AG04450 (cell line): ENCODE results near the gene ALDH3B2. TPM values are rescaled to one million over a fixed set of nuclear protein-coding genes. Genes with fewer than 3 reads are reported as not detected.

Experiments
- CTCF ChIA-PET: fragments of 300-600, 350-600 bp; formaldehyde crosslinking; extraction: SDS; loops from one replicate; lab custom pipeline; 2022; ENCODE audit warnings: antibody characterized with exemption, inconsistent platforms; lab: Charles Lee
- POLR2A ChIA-PET: fragments of 350-600 bp; formaldehyde crosslinking; extraction: SDS; loops from one replicate; lab custom pipeline; 2021; ENCODE audit warnings: antibody characterized with exemption, inconsistent platforms; lab: Yijun Ruan, JAX
- DNase-seq: peaks from one replicate; pipeline ENCODE4 v3.0.0-alpha.2; 2011; ENCODE audit warnings: low read depth, low spot score
- H3K27ac ChIP-seq: one replicate; pipeline ENCODE4 v1.5.1; 2012; ENCODE audit warnings: low read depth, low read length, control low read depth
- H3K27me3 ChIP-seq: one replicate; pipeline ENCODE4 v1.6.0; 2012; ENCODE audit warnings: low read length; ENCODE audit not compliant: control insufficient read depth, insufficient read depth
- H3K4me3 ChIP-seq: 2 replicates; pipeline ENCODE4 v1.5.1; 2011; ENCODE audit warnings: mild to moderate bottlenecking, low read depth, low read length, control low read depth
- H3K9me3 ChIP-seq: 2 replicates; pipeline ENCODE4 v1.5.1; 2012; ENCODE audit warnings: low read length; ENCODE audit not compliant: control insufficient read depth, insufficient read depth
- polyA plus RNA-seq: library from polyadenylated mRNA; depleted of rRNA; stranded (reverse); fragments of >200 nt; gene quantifications from 2 replicates; pipeline ENCODE4 v1.2.3, GENCODE V29; 2011
- TF ChIP-seq, protein P1 (sequence below): IDR thresholded peaks from 2 replicates; pipeline ENCODE4 v1.5.1; 2011; ENCODE audit warnings: low read depth, low read length, control low read depth, inconsistent platforms

Gene ALDH3B2
- polyA plus RNA-seq, 1 experiment: not detected

DNA sequence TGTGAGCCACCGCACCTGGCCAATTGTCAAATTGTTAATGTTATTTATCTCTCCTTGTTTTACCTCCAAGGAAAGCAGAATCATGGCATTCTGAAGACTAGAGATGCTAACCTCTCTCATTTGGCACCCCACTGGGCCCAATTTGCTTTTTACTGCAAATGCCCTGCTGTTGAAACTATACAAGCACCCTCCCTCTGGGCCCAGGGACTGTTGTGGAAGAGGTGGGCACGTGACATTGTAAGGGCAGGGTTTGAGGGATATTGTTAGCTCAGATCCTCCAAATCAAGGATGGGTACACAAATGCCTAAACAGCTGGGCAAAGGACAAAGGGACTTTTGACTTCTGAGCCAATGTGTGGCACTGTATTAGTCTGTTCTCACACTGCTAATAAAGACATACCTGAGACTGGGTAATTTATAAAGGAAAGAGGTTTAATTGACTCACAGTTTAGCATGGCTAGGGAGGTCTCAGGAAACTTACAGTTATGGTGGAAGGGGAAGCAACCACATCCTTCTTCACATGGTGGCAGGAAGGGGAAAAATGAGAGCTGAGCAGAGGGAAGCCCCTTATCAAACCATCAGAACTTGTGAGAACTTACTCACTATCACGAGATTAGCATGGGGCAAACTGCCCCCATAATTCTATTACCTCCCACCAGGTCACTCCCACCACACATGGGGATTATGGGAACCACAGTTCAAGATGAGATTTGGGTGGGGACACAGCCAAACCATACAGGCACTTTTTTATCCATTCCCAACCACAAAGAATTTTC is 6.5 kb upstream of the ALDH3B2 start:
- no peak overlapping the region for H3K27ac ChIP-seq
- no peak for DNase-seq
- POLR2A ChIA-PET: no interaction called here
- peaks cover 10% of the 10 kb centered on the region for H3K27me3 ChIP-seq
- TF ChIP-seq, protein P1, sequence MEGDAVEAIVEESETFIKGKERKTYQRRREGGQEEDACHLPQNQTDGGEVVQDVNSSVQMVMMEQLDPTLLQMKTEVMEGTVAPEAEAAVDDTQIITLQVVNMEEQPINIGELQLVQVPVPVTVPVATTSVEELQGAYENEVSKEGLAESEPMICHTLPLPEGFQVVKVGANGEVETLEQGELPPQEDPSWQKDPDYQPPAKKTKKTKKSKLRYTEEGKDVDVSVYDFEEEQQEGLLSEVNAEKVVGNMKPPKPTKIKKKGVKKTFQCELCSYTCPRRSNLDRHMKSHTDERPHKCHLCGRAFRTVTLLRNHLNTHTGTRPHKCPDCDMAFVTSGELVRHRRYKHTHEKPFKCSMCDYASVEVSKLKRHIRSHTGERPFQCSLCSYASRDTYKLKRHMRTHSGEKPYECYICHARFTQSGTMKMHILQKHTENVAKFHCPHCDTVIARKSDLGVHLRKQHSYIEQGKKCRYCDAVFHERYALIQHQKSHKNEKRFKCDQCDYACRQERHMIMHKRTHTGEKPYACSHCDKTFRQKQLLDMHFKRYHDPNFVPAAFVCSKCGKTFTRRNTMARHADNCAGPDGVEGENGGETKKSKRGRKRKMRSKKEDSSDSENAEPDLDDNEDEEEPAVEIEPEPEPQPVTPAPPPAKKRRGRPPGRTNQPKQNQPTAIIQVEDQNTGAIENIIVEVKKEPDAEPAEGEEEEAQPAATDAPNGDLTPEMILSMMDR: no peak
- H3K9me3 ChIP-seq: no peaks in the 10 kb centered on the region; the same call in 1 of the 2 replicates
- CTCF ChIA-PET: no interaction called here
- H3K4me3 ChIP-seq: no peak overlapping the region

DNA sequence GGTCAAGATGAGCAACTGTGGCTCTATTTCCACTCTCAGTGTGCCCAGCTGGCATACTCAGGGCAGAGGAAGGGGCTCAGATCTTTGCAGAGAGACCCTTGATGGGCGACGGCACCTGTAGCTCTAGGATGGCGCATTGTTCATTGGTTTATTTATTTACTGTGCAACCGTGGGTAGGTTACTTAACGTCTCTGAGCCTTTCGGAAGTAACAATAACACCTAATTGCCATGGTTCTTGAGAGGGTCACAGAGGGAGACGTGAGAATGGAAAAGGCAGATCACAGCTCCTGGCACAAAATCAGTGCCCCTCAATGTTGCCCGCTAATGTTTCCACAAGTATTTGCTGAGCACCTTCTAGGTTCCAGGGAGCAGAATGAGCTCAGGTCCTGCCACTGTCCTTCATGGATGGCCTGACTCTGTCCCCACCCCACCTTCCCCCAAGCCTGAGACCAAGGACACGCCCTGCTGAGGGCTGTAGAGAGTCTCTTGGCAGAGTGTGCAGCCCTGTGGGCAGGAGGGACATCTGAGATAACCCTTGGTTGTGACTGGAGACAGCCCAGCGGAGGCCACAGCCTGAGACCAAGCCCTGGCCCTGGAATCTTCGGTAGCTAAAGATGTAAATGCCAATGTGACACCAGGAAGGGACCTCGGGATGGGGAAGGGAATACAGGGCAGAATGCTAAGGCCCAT is 780 bp upstream of the ALDH3B2 start:
- TF ChIP-seq, protein P1: no peak
- Histone ChIP-seq H3K9me3 (no peaks in the 10 kb centered on the region; the same call in none of the 2 replicates), H3K27ac (no peak overlapping the region), H3K4me3 (no peak overlapping the region), H3K27me3 (peaks cover 13% of the 10 kb centered on the region)
- ChIA-PET CTCF (interaction anchor here (1.1 to 1.2 kb wide), 2 partner anchors 16 to 45 kb away, joined by 3 read pairs; partner anchors contain the start of gene NUDT8), POLR2A (no interaction called here)
- DNase-seq: no peak

DNA sequence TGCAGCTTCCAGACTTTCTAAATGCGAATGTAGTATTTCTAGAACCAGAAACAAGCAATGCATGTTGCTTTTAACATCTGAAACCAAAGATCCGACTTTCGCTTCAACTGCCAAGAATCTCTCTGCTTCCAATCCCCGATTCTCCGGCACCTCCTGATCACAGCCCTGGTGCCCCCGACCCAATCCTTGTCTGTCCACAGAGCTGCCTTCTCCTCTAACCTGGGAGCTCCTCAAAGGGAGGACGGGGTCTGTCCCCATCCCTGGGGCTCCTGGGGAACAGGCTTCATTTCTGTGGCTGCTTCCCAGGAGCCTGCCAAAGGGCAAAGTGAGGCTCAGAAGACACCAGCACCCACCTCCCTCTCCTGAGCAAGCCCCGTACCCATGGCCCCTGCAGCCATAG is 521 bp downstream of the ALDH3B2 start:
- ChIA-PET CTCF (no interaction called here), POLR2A (no interaction called here)
- TF ChIP-seq, protein P1: no peak
- no peak for DNase-seq
- Histone ChIP-seq H3K4me3 (no peak overlapping the region), H3K27ac (no peak overlapping the region), H3K27me3 (peaks cover 13% of the 10 kb centered on the region), H3K9me3 (no peaks in the 10 kb centered on the region; the same call in none of the 2 replicates)

DNA sequence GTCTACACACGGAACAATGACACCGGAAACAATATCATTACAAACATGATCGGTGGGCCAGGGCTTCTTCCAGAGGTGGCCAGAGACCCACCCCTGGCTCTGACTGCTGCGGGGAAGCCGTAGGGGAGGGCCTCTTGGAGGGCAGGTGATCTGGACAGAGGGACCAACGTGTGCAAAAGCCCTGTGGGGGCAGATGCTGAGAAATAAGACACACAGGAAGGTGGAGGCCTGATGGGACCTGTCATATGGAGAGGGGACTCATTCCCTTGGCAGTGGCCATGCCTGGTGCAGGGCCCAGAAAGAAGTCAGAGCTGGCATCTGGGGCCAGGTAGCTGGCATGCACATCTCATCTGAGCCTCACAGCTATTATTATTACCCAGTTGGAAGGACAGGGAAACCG is 1.1 kb downstream of the ALDH3B2 start:
- Histone ChIP-seq H3K27me3 (peaks cover 13% of the 10 kb centered on the region), H3K4me3 (no peak overlapping the region), H3K9me3 (no peaks in the 10 kb centered on the region; the same call in none of the 2 replicates), H3K27ac (no peak overlapping the region)
- ChIA-PET CTCF (interaction anchor here (0.7 kb wide), 2 partner anchors 12 to 37 kb away, joined by 4 to 5 read pairs; no protein-coding TSS in a partner anchor), POLR2A (no interaction called here)
- TF ChIP-seq, protein P1: no peak
- no peak for DNase-seq

DNA sequence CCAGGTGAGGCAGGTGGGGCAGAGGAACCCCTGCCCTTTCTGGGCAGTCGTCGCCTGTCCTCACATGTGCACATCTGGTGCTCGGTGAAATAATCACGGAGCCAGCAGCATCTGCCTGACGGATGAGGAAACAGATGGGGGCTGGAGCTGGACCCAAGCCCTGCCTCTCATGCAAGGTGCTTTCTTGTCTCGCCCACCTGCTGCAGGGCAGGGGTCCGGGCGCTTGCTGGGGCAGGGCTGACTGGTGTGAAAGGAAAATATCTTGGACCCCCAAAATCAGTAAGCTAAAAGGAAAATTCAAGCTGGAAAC is 3.3 kb downstream of the ALDH3B2 start:
- Histone ChIP-seq H3K9me3 (no peaks in the 10 kb centered on the region; the same call in none of the 2 replicates), H3K27me3 (peaks cover 13% of the 10 kb centered on the region), H3K27ac (no peak overlapping the region), H3K4me3 (no peak overlapping the region)
- DNase-seq: no peak
- ChIA-PET POLR2A (no interaction called here), CTCF (no interaction called here)
- TF ChIP-seq, protein P1: no peak
